K562 (cell line): Measurements from ENCODE around the gene CCDC85C. TPM values are rescaled to one million over a fixed set of nuclear protein-coding genes. Genes with fewer than 3 reads are reported as not detected.

Experiments used
- BHLHE40 ChIP-seq: IDR thresholded peaks from 2 replicates; pipeline ENCODE4 v1.6.1; 2011; ENCODE audit warnings: low read length, improper control_type of control experiment
- CBX8 ChIP-seq: fragments of 200-600 bp; sonication (generic); IDR thresholded peaks from 2 replicates; pipeline ENCODE4 v1.6.1; 2012; ENCODE audit warnings: borderline replicate concordance, mixed run types, low read depth, mild to moderate bottlenecking, moderate library complexity, mixed read lengths, low read length, control low read depth, inconsistent platforms; ENCODE audit not compliant: poor library complexity, severe bottlenecking; ENCODE audit errors: extremely low read depth
- CTBP1 ChIP-seq: fragments of 450-650 bp; IDR thresholded peaks from 2 replicates; pipeline ENCODE4 v1.6.1; 2016; ENCODE audit warnings: borderline replicate concordance
- E2F3 ChIP-seq: fragments of 250-450 bp; sonication (Bioruptor Pico); IDR thresholded peaks from 2 replicates; pipeline ENCODE4 v1.4.0; 2020; ENCODE audit warnings: mild to moderate bottlenecking
- ELK3 ChIP-seq: fragments of 450-650 bp; formaldehyde crosslinking; IDR thresholded peaks from 2 replicates; pipeline ENCODE4 v1.4.0; 2020; ENCODE audit warnings: mild to moderate bottlenecking
- ESRRB ChIP-seq: fragments of 250-450 bp; sonication (Bioruptor Pico); IDR thresholded peaks from 2 replicates; pipeline ENCODE4 v1.5.0; 2020; ENCODE audit warnings: mild to moderate bottlenecking, moderate library complexity, borderline replicate concordance
- MAZ ChIP-seq, 2 experiments: fragments of 450-650 bp in 1 of 2; sonication (generic) in 1 of 2; formaldehyde crosslinking; IDR thresholded peaks in 1 of 2; conservative IDR thresholded peaks in 1 of 2; 2 replicates each; pipeline versions ENCODE4 v1.4.0 to v1.5.0; 2020; ENCODE audit warnings: mild to moderate bottlenecking in 1 of 2, missing genetic modification reagents in 1 of 2
- MCM2 ChIP-seq: fragments of 450-650 bp; IDR thresholded peaks from 2 replicates; pipeline ENCODE4 v1.6.1; 2017; ENCODE audit warnings: low read depth, mild to moderate bottlenecking
- NFIX ChIP-seq: fragments of 250-450 bp; sonication (Bioruptor Pico); IDR thresholded peaks from 2 replicates; pipeline ENCODE4 v1.4.0; 2020; ENCODE audit warnings: low read depth, mild to moderate bottlenecking, moderate library complexity
- RB1 ChIP-seq: fragments of 450-650 bp; IDR thresholded peaks from 2 replicates; pipeline ENCODE4 v1.6.1; 2017; ENCODE audit warnings: low read depth, mild to moderate bottlenecking
- RBBP5 ChIP-seq: fragments of 200-600 bp; sonication (generic); IDR thresholded peaks from 2 replicates; pipeline ENCODE4 v1.6.1; 2012; ENCODE audit warnings: borderline replicate concordance, mild to moderate bottlenecking, low read length, control low read depth, inconsistent platforms; ENCODE audit not compliant: insufficient read depth, poor library complexity, severe bottlenecking
- SMC3 ChIP-seq: conservative IDR thresholded peaks from 2 replicates; pipeline ENCODE4 v1.6.1; 2011; ENCODE audit warnings: low read depth, low read length, improper control_type of control experiment; ENCODE audit not compliant: insufficient read depth
- SNIP1 ChIP-seq: fragments of 450-650 bp; IDR thresholded peaks from 2 replicates; pipeline ENCODE4 v1.7.1; 2017; ENCODE audit warnings: low read depth, mild to moderate bottlenecking
- STAG1 ChIP-seq: sonication (generic); formaldehyde crosslinking; IDR thresholded peaks from 2 replicates; pipeline ENCODE4 v1.5.0; 2020; ENCODE audit warnings: missing genetic modification reagents, borderline replicate concordance
- STAT6 ChIP-seq: sonication (generic); formaldehyde crosslinking; IDR thresholded peaks from 2 replicates; pipeline ENCODE4 v1.8.1; 2023; ENCODE audit warnings: mild to moderate bottlenecking, missing genetic modification reagents
- USF2 ChIP-seq: sonication (generic); formaldehyde crosslinking; IDR thresholded peaks from 2 replicates; pipeline ENCODE4 v1.5.0; 2020; ENCODE audit warnings: missing genetic modification reagents
- YY1 ChIP-seq, 3 experiments: IDR thresholded peaks; 2 replicates each; pipeline ENCODE4 v1.6.1; 2011; ENCODE audit warnings: low read length in 2 of 3, mild to moderate bottlenecking in 2 of 3, moderate library complexity in 2 of 3, borderline replicate concordance in 1 of 3, control low read depth in 1 of 3, low read depth in 1 of 3; ENCODE audit not compliant: insufficient read depth in 3 of 3, insufficient replicate concordance in 2 of 3, control insufficient read depth in 1 of 3, insufficient read length in 1 of 3; ENCODE audit errors: extremely low read depth in 1 of 3
- ZFP36 ChIP-seq: fragments of 150-350 bp; IDR thresholded peaks from 2 replicates; pipeline ENCODE4 v1.6.1; 2018; ENCODE audit warnings: low read length, low read depth; ENCODE audit not compliant: partially characterized antibody
- ZNF165 ChIP-seq: fragments of 250-450 bp; sonication (Bioruptor Pico); IDR thresholded peaks from 2 replicates; pipeline ENCODE4 v1.4.0; 2020; ENCODE audit warnings: borderline replicate concordance
- ZNF449 ChIP-seq: fragments of 250-450 bp; sonication (Bioruptor Pico); IDR thresholded peaks from 2 replicates; pipeline ENCODE4 v1.8.0; 2022; ENCODE audit warnings: moderate library complexity, mild to moderate bottlenecking, inconsistent platforms
- polyA plus RNA-seq, 8 experiments: library from polyadenylated mRNA; depleted of rRNA in 4 of 8; stranded (reverse) in 5 of 8; unstranded in 3 of 8; fragments of >200 nt; fragmentation: Nextera tagmentation in 2 of 8; fragmentation: Illumina TruSeq in 1 of 8; extraction: Ambion mirVana in 2 of 8; extraction: Trizol in 1 of 8; gene quantifications; 2 replicates each; pipeline versions ENCODE4 v1.2.1 to v1.2.3, GENCODE V29; 2011 to 2014; ENCODE audit warnings: inconsistent platforms in 1 of 8, missing spikeins in 1 of 8
- total RNA-seq, 7 experiments: library from RNA; depleted of rRNA in 6 of 7; stranded (reverse); fragments of >200 nt in 6 of 7; fragmentation: Illumina TruSeq in 2 of 7; extraction: Trizol in 2 of 7; gene quantifications; 2 replicates each; pipeline versions ENCODE4 v1.2.1 to v1.2.3, GENCODE V29; 2011 to 2021; ENCODE audit warnings: low replicate concordance in 1 of 7

CCDC85C gene
- total and polyA plus RNA-seq, 9 of the 15 experiments (the other 6 are each of a cell fraction or from before 2014, with no cell fraction given): 0.18 to 22.0 (median 6.3) TPM

DNA sequence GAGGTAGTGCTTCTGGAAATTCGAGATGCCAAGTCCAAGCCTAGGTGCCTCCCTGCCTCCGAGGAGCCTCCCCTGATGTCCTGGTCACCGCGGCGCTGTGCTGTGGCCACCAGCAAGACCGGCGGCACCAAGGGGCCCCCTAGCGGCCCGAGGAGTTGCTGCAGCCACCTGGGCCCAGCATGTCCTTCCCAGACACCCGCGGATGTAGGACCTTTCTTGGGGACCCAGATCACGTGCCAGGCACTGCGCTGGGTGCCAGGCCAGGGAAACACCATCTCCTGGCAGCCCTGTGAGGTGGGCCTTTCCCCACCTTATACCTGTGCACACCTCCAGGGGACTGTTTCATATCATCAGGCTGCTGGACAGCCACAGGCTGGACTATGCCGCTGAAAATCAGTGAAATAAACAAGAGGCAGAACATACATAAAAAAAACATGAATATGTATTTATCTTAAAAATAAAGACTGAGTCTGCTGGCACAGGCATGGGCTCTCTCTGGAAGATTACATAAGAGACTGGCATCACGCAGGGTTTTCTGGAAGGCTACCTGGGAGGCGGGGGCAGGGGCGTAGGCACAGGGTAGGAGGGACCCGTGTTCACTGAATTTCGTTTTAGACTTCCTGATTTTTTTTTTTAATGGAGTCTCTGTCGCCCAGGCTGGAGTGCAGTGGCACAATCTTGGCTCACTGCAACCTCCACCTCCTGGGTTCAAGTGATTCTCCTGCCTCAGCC lies 25.0 kb upstream of the CCDC85C start (continued):
- no peak for TF ChIP-seq STAT6 (CRISPR knock-in tag)
- no peak for TF ChIP-seq YY1 (IDR thresholded peaks at IDR 0.05; ENCODE audit: borderline replicate concordance in 1 of 3, control insufficient read depth in 1 of 3, extremely low read depth in 1 of 3, insufficient read depth in 3 of 3, insufficient read length in 1 of 3, insufficient replicate concordance in 2 of 3, low read depth in 1 of 3, low read length in 2 of 3)
- no peak for TF ChIP-seq ESRRB (CRISPR knock-in tag)
- peak; percentile 72; the same call in 1 of the 2 replicates for TF ChIP-seq STAG1 (CRISPR knock-in tag)
- TF ChIP-seq RB1: peak; percentile 56; the same call in 1 of the 2 replicates
- no peak for TF ChIP-seq RBBP5
- no peak for TF ChIP-seq ELK3
- TF ChIP-seq USF2 (CRISPR knock-in tag): peak; percentile 32; the same call in 1 of the 2 replicates
- TF ChIP-seq BHLHE40: peak; percentile 81
- peak; percentile 51; the same call in 1 of the 2 replicates for TF ChIP-seq CTBP1
- TF ChIP-seq E2F3 (CRISPR knock-in tag): no peak
- TF ChIP-seq ZFP36: peak; percentile 78
- TF ChIP-seq CBX8: no peak
- TF ChIP-seq ZNF449 (CRISPR knock-in tag): no peak
- peak; percentile 81; the same call in 1 of the 2 replicates for TF ChIP-seq SMC3
- peak in 1 of 2 experiments; percentile 47; a peak in 2 of 4 replicates for TF ChIP-seq MAZ (CRISPR knock-in tag; conservative IDR thresholded peaks at IDR 0.05 in 1 of 2, IDR thresholded peaks at IDR 0.05 in 1 of 2)
- no peak for TF ChIP-seq ZNF165 (CRISPR knock-in tag)
- no peak for TF ChIP-seq MCM2
- TF ChIP-seq NFIX (CRISPR knock-in tag): no peak
- no peak for TF ChIP-seq SNIP1
